ENCODE results near the gene AKAP11.
"Not testable (repeated sequence)": the region's sequence is repeated elsewhere in the genome, so short reads cannot be mapped to it uniquely, and the experiment has no call there.

Gene AKAP11

GRCh38 chr13:42272115-42272803 is at the start of gene AKAP11:
AKAP11 (plus strand) TSS chr13:42272152; CDS start chr13:42286349, 14,197 bp downstream.
- peak; percentile 13 to 63 for DNase-seq

GRCh38 chr13:42223681-42224080 is 48.3 kb upstream of the AKAP11 start:
- DNase-seq, result no peak

- no peak for DNase-seq
Observed at GRCh38 chr13:42225051-42225450, 46.9 kb upstream of the AKAP11 start.

- not testable (repeated sequence) for DNase-seq
Observed at GRCh38 chr13:42226759-42227158, 45.2 kb upstream of the AKAP11 start.

GRCh38 chr13:42228527-42228926 is 43.4 kb upstream of the AKAP11 start:
- no peak for DNase-seq

GRCh38 chr13:42229287-42229686 is 42.7 kb upstream of the AKAP11 start:
- DNase-seq, result no peak

- DNase-seq, result no peak
Observed at GRCh38 chr13:42232671-42233070, 39.3 kb upstream of the AKAP11 start.

GRCh38 chr13:42233726-42234125 is 38.2 kb upstream of the AKAP11 start:
- no peak for DNase-seq

- no peak for DNase-seq
Observed at GRCh38 chr13:42239161-42239560, 32.8 kb upstream of the AKAP11 start.

GRCh38 chr13:42239644-42240043 is 32.3 kb upstream of the AKAP11 start:
- no peak for DNase-seq

GRCh38 chr13:42246541-42246940 is 25.4 kb upstream of the AKAP11 start:
- DNase-seq, result no peak

- no peak for DNase-seq
Observed at GRCh38 chr13:42247883-42248282, 24.1 kb upstream of the AKAP11 start.

- no peak for DNase-seq
Observed at GRCh38 chr13:42255886-42256285, 16.1 kb upstream of the AKAP11 start.

GRCh38 chr13:42258747-42259146 is 13.2 kb upstream of the AKAP11 start:
- DNase-seq, result peak; percentile 62 to 84

GRCh38 chr13:42259515-42259914 is 12.4 kb upstream of the AKAP11 start:
- no peak for DNase-seq

- no peak for DNase-seq
Observed at GRCh38 chr13:42260903-42261654, 10.9 kb upstream of the AKAP11 start.

GRCh38 chr13:42266473-42266872 is 5.5 kb upstream of the AKAP11 start:
- DNase-seq, result no peak

- no peak for DNase-seq
Observed at GRCh38 chr13:42270160-42270856, 1.6 kb upstream of the AKAP11 start.

- DNase-seq, result no peak
Observed at GRCh38 chr13:42270857-42271215, 1.1 kb upstream of the AKAP11 start.

- peak; percentile 97 to 99 for DNase-seq
Observed at GRCh38 chr13:42271337-42272114, 426 bp upstream of the AKAP11 start.

- no peak for DNase-seq
Observed at GRCh38 chr13:42272804-42273175, 838 bp downstream of the AKAP11 start.

- no peak for DNase-seq
Observed at GRCh38 chr13:42274386-42275097, 2.6 kb downstream of the AKAP11 start.

- DNase-seq, result no peak
Observed at GRCh38 chr13:42275098-42275471, 3.1 kb downstream of the AKAP11 start.
